AG09309 (cell line): ENCODE data around the gene D2HGDH.

Experiments
- DNase-seq: peaks from one replicate; pipeline ENCODE4 v3.0.0-alpha.2; 2010; ENCODE audit warnings: low read depth
- H3K4me3 ChIP-seq: 2 replicates; pipeline ENCODE4 v1.5.1; 2011; ENCODE audit warnings: mild to moderate bottlenecking, low read depth, low read length, moderate library complexity; ENCODE audit not compliant: control insufficient read depth
- CTCF ChIP-seq: IDR thresholded peaks from 2 replicates; pipeline ENCODE4 v1.5.1; 2011; ENCODE audit warnings: mild to moderate bottlenecking, low read depth, low read length, inconsistent platforms; ENCODE audit not compliant: insufficient read depth, control insufficient read depth; ENCODE audit errors: missing control alignments

Gene D2HGDH

DNA sequence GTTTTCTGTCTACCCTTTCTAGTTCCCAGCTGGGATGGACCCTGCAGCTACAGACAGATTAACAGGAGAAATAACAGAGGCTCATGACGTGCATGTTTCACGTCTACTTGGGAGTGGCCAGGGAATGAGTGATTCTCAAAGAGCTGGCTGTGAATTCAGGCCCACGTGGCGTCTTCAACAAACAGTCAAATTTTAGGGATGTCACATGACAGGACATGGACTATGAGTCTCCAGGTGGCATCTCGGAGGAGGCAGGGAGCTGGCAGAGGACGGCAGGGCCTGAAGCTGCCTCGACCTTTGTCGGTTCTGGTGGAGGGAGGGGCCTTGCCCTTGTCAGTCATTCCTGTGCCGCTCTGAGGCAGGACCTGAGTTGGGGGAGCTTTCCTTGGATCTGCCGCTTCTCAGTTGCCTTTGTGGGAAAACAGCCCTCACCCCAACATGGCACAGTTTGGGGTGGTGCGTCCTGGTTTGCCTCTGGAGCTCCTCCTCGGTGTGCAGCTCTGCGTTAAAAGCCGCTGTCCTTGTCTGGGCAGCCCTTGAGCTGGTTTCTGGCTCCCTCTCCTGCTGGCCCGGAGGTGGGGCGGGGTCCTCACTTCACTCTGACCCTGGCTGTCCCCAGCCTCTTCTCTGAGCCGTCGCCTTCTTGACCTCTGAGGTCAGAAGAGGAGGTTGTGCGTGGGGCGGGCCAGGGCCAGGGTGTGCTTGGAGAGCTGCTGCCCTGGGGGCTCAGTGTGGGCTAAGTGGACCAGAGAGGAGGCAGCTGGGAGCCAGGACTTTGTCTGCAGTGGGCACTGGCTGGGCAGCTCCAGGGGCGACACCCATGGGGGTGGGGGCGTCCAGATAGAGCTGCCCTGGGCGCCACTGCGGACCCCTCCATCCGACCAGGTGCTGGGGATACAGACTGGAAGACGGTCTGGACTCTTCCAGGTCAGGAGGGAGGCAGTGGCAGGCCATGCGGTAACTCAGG is 30.1 kb downstream of the D2HGDH start:
- no peak overlapping the region for H3K4me3 ChIP-seq
- no peak for DNase-seq
- TF ChIP-seq CTCF: no peak

DNA sequence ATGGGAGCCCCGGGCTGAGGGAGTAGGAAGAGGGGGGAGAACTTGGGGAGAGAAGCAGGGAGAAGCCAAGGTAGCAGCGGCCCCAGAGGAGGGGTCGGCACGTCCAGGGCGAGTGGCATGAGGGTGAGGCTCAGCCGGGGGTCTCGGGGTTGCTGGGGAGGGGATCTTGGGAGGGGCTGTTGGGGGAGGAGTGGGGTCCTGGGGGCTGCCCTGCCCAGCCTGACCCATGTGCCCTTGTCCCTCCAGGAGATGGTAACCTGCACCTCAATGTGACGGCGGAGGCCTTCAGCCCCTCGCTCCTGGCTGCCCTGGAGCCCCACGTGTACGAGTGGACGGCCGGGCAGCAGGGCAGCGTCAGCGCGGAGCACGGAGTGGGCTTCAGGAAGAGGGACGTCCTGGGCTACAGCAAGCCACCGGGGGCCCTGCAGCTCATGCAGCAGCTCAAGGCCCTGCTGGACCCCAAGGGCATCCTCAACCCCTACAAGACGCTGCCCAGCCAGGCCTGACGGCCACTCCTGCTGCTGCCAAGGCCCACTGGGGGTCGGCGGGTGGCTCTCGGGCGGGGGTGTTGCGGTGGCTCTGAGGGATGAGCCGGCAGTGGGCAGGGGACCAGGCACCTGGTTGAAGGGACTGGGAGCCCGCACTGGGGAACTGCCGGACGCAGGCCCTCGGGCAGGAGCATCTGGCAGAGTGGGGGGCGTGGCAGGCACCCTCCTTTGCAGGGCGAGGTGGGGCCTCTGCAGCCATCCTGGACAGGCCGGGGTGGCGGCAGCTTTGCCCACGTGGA is 33.2 kb downstream of the D2HGDH start:
- H3K4me3 ChIP-seq: no peak overlapping the region
- no peak for DNase-seq
- TF ChIP-seq CTCF: no peak

DNA sequence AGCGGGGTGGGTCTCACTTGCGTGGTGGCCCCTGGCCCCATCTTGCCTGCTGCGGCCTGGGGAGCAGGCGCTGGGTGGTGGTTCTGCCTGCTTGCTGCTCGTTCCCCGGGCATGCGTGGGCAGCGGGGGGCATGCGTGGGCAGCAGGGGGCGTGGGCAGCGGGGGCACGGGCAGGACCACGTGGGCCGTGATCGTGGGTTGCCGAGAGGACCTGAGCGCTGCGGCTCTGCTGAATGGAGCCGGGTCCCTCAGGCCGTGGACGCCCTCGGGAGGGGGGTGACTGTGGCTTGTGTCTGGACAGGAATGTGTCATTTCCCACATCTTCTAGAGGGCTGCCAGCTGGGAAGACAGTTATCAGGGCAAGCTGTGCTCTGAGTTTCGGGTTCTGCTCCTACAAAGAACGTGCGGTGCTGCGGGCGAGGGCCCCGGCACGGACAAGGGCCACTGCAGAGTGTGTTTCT is 33.9 kb downstream of the D2HGDH start:
- H3K4me3 ChIP-seq: no peak overlapping the region
- no peak for TF ChIP-seq CTCF
- no peak for DNase-seq

DNA sequence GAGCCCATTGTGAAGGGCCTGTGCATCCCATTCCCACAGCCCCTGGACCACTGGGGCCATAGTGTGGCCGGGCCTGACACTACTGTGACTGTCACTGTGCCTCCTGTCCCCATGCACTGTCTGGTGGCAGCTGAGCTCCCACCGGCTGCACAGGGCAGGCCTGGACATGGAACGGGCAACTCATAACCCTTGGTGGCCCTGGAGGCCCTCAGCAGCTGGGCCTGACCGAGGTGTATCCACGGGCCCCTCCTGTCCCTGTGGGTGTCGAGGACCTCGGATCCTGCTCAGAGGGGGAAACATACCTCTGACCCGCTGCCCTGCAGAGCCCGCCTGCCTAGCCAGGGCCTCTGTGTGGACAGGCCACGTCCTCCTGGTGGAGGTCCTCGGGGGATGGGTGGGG is 34.4 kb downstream of the D2HGDH start:
- no peak for TF ChIP-seq CTCF
- no peak for DNase-seq
- no peak overlapping the region for H3K4me3 ChIP-seq

- DNase-seq: no peak
- no peak for TF ChIP-seq CTCF
- no peak overlapping the region for H3K4me3 ChIP-seq
These were observed 35.4 kb downstream of the D2HGDH start for GRCh38 chr2:241769819-241770184.

GRCh38 chr2:241770185-241770935 is 35.9 kb downstream of the D2HGDH start:
- no peak overlapping the region for H3K4me3 ChIP-seq
- TF ChIP-seq CTCF: no peak
- DNase-seq: no peak
